HG03025 (cell line): ENCODE measurements around the gene PRAMEF2.
"Not testable (repeated sequence)": the region's sequence is repeated elsewhere in the genome, so short reads cannot be mapped to it uniquely, and the experiment has no call there.

Experiments
- ATAC-seq: cut with Tn5 transposase; IDR thresholded peaks from one replicate; pipeline ENCODE4 v1.9.1; 2021; ENCODE audit warnings: mild to moderate bottlenecking, moderate library complexity; ENCODE audit not compliant: unreplicated experiment, low FRiP score

The PRAMEF2 gene, protein sequence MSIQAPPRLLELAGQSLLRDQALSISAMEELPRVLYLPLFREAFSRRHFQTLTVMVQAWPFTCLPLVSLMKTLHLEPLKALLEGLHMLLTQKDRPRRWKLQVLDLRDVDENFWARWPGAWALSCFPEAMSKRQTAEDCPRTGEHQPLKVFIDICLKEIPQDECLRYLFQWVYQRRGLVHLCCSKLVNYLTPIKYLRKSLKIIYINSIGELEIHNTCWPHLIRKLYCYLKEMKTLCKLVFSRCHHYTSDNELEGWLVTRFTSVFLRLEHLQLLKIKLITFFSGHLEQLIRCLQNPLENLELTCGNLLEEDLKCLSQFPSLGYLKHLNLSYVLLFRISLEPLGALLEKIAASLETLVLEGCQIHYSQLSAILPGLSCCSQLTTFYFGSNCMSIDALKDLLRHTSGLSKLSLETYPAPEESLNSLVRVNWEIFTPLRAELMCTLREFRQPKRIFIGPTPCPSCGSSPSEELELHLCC

DNA sequence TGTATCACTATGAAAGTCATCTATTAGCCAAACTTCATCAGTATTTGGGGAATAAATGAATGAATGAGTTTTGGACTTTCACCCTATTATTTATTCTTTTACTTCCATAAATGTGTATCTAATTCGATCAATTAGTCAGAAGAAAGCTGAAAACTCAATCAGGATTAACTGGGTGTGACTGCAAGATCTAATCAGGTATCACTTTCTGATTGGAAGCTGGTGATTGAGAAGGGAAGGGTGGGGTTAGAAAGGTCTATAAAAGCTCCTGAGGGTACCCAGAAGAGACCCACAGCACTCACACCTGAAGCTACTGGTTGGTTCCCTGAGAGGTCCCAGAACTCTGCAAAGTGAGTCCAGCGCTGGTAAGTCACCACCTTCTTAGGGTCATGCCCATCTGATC lies at the start of gene PRAMEF2:
Gene PRAMEF2 (plus strand): TSS at position 301 of the 400 bp plus-strand sequence. CDS start 1,924 bp downstream, outside the sequence.
- ATAC-seq, result not testable (repeated sequence)

DNA sequence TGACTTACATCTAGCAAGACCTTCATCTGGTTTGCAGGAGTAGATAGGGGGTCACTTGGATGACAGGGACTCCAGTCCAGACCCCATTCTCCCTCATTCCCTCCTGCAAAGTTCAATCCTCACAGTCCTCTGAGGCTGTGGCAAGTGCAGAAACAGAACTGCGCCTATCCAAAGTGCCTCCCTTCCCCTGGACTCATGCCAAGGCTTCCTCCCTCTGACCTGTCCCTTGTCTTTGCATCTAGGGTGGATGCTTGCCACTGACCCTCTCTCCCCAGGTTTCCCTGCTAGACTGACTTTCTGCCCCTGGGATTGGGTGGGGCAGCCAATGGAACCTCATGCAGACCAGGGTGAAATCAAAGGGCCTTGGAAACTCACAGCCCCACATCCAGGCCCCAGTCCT lies 47.0 kb upstream of the PRAMEF2 start:
- ATAC-seq, result no peak

DNA sequence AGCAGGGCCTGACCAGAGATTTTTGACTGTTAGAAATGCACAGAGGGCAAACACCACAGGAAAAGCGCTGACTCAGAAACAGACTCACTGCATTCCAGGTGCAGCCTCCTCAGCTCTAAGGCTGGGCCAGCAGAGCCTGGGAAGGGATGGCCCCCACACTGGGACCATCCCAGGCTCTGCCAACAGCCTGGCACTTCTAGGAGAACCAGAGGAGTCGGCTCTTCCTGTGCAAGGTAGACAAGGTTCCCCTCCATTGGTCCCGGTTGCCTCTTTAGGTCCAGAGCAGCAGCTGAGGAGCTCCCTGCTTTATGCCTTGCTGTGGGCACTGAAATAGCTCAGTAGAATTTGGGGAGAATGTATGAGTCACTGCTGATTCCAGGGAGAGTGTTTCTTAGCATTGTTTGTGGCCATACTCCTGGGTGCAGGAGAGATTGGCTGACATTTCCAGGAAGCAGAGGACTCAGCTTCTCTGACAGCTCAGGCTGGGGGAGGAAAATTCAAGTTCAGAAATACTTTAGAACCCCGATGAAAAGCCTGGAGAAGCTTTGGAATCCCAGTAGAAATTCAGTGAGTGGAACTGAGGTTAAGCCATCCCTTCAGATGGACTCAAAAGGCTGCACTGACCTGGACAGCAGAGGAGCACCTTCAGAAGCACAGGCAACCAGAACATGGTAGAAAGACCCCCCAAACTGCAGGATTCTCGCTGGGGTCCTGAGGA lies 46.0 kb upstream of the PRAMEF2 start:
- ATAC-seq, result no peak

DNA sequence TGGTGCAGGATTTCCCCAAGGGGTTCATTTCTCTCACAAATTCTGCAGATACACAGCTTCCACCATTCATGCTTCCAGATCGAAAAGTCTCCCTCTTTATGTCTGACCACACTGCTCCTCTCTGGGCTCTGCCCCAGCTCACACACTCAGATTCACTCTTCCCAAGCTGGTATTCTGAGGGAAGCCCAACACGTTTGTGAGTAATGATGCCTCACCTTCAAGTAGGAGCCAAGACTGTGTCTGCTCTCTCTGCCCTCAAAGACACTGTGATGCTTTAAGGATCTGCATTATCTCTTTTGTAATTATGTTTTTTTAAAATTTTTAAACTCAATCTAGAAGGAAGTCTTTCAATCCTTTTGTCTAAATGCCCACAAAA lies 45.5 kb upstream of the PRAMEF2 start:
- no peak for ATAC-seq

DNA sequence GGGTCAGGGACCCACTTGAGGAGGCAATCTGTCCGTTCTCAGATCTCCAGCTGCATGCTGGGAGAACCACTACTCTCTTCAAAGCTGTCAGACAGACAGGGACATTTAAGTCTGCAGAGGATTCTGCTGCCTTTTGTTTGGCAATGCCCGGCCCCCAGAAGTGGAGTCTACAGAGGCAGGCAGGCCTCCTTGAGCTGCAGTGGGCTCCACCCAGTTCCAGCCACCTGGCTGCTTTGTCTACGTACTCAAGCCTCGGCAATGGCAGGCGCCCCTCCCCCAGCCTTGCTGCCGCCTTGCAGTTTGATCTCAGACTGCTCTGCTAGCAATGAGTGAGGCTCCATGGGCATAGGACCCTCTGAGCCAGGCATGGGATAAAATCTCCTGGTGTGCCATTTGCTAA lies 37.8 kb upstream of the PRAMEF2 start:
- not testable (repeated sequence) for ATAC-seq

DNA sequence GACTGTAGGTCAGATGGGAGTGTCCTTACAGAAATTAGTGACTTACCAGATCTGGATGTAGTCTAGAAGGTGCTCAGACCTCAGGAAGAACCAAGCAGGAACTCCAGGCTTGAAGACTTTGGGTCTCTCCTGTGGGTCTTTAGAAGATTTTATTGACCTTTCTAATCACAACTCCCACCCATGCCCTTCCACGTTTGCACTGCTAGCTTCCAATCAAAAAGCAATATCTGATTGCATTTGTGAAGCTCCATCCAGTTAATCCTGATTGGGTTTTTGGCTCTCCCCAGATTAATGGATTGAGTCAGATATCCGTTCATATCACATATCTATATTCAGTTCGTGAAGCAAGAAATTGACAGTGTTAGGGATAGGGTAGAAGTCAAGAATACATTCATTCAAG lies 25.6 kb upstream of the PRAMEF2 start, which contains the start of gene PRAMEF11:
Gene PRAMEF11 (minus strand): TSS at position 101 of the 400 bp plus-strand sequence. CDS start 2,621 bp downstream, outside the sequence.
- ATAC-seq, result not testable (repeated sequence)

DNA sequence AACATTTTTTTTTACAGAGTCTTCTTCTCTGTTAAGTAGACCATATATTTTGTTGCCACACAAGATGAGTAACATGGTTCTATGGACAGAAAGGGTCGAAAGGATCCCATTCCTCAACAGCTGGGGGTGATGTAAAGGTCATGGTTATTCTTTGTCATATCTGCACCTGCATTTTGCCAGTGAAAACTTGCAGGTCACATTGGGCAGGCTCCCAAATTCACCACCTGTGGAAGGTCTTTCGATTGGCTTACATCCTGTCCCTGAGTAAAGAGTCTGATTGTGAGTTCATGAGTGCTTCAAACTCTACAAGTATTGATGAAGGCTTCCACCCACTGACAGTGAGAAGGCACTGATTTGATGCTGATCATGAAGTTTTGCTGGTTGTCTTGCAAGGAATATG lies 23.6 kb upstream of the PRAMEF2 start:
- ATAC-seq, result not testable (repeated sequence)

DNA sequence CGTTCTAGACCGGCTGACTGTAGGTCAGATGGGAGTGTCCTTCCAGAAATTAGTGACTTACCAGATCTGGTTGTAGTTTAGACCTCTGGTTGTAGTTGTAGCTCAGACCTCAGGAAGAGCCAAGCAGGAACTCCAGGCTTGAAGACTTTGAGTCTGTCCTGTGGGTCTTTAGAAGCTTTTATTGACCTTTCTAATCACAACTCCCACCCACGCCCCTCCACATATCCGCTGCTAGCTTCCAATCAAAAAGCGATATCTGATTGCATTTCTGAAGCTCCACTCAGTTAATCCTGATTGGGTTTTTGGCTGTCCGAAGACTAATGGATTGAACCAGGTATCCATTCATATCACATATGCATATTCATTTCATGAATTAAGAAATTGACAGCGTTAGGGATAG lies 8.3 kb upstream of the PRAMEF2 start, which contains the start of gene HNRNPCL1:
Gene HNRNPCL1 (minus strand): TSS at position 101 of the 400 bp plus-strand sequence. CDS start 431 bp downstream, outside the sequence.
- ATAC-seq, result not testable (repeated sequence)

DNA sequence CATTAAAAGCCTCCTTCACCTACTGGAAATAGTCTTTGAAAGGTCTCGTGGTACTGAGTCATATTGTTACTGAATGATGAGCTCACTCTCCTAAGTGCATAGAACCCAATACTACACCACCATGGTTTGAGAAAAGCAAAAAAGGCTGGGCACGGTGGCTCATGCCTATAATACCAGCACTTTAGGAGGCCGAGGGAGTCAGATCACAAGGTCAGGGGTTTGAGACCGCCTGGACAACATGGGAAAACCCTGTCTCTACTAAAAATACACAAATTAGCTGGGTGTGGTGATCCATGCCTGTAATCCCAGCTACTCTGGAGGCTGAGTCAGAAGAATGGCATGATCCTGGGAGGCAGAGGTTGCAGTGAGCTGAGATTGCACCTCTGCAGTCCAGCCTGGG lies 5.1 kb upstream of the PRAMEF2 start:
- no peak for ATAC-seq

DNA sequence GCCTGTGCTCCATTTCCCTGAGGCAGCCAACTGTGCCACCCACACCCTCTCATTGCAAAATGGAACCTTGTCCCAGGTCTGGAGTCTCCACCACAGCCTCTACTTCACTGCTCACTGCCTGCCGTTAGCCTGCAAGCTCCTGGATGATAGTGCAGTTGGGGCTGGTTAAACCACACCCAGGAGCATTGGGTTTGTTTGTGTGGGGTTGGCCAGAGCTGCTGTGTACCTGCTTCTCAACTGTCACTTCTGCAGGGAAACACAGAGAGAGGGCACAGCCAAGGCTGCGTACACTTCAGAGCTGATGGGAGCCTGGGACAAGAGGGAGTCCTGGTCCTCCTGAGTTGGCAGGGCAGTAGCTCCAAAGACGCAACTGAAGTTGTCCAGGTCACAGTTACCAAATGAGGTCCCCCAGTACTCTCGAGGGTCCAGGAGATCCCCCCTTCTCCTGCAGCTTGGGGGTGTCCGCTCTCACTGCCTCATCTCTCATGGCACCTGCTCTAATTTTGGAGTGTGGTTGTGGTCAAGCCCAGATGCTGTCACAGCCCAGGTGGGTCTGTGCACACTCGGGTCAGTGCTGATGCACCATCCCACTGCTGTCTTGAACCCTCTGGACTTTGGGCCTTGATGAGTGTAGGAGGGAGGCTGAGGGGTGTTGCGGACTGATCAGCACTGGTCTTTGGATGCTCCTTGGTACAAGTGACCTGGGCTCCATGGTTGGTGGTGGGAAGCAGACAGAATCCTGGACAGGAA lies 6.4 kb downstream of the PRAMEF2 start:
- not testable (repeated sequence) for ATAC-seq

DNA sequence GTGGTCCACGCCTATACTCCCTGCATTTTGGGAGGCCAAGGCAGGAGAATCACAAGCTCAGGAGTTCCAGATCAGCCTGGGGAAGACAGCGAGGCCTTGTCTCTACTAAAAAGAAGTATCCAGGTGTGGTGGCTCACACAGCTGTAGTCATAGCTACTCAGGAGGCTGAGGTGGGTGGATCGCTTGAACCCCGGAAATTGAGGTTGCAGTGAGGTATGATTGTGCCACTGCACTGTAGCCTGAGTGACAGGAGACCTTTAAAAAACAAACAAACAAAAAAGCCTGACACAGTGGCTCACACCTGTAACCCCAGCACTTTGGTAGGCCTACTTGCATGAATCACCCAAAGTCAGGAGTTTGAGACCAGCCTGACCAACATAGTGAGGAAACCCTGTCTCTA lies 21.6 kb downstream of the PRAMEF2 start:
- ATAC-seq, result not testable (repeated sequence)

DNA sequence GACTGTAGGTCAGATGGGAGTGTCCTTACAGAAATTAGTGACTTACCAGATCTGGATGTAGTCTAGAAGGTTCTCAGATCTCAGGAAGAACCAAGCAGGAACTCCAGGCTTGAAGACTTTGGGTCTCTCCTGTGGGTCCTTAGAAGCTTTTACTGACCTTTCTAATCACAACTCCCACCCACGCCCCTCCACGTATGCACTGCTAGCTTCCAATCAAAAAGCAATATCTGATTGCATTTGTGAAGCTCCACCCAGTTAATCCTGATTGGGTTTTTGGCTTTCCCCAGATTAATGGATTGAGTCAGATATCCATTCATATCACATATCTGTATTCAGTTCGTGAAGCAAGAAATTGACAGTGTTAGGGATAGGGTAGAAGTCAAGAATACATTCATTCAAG lies 29.2 kb downstream of the PRAMEF2 start, which contains the start of gene PRAMEF4:
Gene PRAMEF4 (minus strand): TSS at position 101 of the 400 bp plus-strand sequence. CDS start 2,807 bp downstream, outside the sequence.
- ATAC-seq, result not testable (repeated sequence)

DNA sequence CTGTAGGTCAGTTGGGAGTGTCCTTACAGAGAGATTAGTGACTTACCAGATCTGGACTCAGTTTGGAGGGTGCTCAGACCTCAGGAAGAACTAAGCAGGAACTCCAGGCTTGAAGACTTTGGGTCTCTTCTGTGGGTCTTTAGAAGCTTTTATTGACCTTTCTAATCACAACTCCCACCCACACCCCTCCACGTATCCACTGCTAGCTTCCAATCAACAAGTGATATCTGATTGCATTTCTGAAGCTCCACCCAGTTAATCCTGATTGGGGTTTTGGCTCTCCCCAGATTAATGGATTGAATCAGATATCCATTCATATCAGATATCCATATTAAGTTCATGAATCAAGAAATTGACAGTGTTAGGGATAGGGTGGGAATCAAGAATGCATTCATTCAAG lies 41.3 kb downstream of the PRAMEF2 start, which contains the start of gene PRAMEF10:
Gene PRAMEF10 (minus strand): TSS at position 101 of the 400 bp plus-strand sequence. CDS start 2,423 bp downstream, outside the sequence.
- ATAC-seq, result not testable (repeated sequence)

DNA sequence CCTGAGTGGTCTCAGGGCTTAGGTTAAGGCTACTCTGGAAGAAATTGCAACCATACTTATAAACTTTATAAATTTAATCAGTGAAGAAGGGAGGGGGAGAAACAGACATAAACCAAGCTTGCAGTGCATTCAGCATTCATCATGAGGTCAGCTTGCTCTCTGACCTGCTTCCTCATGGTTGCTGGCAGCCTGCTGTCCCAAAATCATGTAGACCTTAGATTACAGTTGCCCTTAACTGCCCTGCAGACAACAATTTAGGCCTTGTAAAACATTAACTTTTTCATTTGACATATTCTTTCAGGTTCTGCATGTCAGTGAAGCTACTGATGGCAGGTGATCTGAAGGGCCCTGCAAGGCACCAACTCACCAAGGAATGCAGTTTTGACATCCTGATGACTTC lies 42.3 kb downstream of the PRAMEF2 start:
- not testable (repeated sequence) for ATAC-seq

DNA sequence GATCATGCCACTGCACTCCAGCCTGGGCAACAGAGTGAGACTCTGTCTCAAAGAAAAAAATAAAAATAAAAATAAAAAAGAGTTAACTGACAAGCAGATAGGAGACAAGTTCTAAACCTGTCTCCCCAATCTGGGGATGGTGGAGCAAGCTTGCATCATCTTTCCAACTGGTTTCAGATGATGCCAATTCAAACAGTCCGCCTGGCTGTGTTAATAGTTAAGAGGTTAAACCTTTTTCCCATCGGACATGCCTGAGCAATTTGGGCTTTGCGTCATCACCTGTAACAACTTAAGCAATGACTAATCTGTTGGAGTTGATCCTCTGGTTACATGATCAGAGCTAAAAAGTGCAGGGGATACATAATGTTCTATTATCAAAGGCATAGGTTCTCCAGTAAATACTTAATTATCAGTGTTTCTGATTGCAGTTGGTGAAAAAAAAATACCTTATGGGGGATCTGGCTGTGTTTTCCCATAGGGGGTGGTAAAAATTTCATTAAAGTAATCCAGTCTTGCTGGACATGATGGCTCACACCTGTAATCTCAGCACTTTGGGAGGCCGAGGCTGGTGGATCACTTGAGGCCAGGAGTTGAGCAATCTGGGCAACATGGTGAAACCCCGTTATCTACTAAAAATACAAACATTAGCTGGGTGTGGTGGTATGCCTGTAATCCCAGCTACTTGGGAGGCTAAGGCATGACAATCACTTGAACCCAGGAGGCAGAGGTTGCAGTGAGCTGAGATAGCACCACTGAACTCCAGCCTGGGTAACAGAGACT lies 47.1 kb downstream of the PRAMEF2 start:
- ATAC-seq, result not testable (repeated sequence)
